Immature natural killer cell (primary cell): ENCODE results near the gene MALAT1. TPM values are rescaled to one million over a fixed set of nuclear protein-coding genes. Genes with fewer than 3 reads are reported as not detected.
"Not testable (repeated sequence)": the region's sequence is repeated elsewhere in the genome, so short reads cannot be mapped to it uniquely, and the experiment has no call there.

Experiments
- DNase-seq, 3 donors: peaks; one replicate each; pipeline ENCODE4 v3.0.0; 2022; ENCODE audit warnings: mixed read lengths in 1 of 3
- H3K27ac Mint-ChIP-seq, 6 donors: one replicate each; pipeline ENCODE4 v1.8.0; 2020; ENCODE audit warnings: mixed read lengths in 6 of 6, mild to moderate bottlenecking in 5 of 6, inconsistent platforms in 4 of 6, moderate library complexity in 3 of 6
- H3K27me3 Mint-ChIP-seq, 3 donors: one replicate each; pipeline ENCODE4 v1.8.0; 2020 to 2021; ENCODE audit warnings: low read depth in 3 of 3, mild to moderate bottlenecking in 3 of 3, mixed read lengths in 3 of 3, moderate library complexity in 3 of 3, inconsistent platforms in 1 of 3
- H3K36me3 Mint-ChIP-seq, 3 donors: one replicate each; pipeline ENCODE4 v1.8.0; 2020; ENCODE audit warnings: mixed read lengths in 3 of 3, inconsistent platforms in 2 of 3, mild to moderate bottlenecking in 2 of 3
- H3K4me1 Mint-ChIP-seq, 2 donors: one replicate each; pipeline ENCODE4 v1.8.0; 2020; ENCODE audit warnings: inconsistent platforms in 2 of 2, mild to moderate bottlenecking in 2 of 2, mixed read lengths in 2 of 2, moderate library complexity in 1 of 2
- H3K4me3 Mint-ChIP-seq, 5 donors: one replicate each; pipeline ENCODE4 v1.8.0; 2020; ENCODE audit warnings: mild to moderate bottlenecking in 5 of 5, mixed read lengths in 5 of 5, inconsistent platforms in 3 of 5, moderate library complexity in 3 of 5
- H3K9me3 Mint-ChIP-seq, 6 donors: one replicate each; pipeline ENCODE4 v1.8.0; 2020; ENCODE audit warnings: mild to moderate bottlenecking in 6 of 6, mixed read lengths in 6 of 6, inconsistent platforms in 4 of 6, moderate library complexity in 3 of 6
- polyA plus RNA-seq, 3 donors: library from polyadenylated mRNA; unstranded; fragments of 300-500 nt; fragmentation: Illumina TruSeq; gene quantifications; one replicate each; pipeline ENCODE4 v1.2.3, GENCODE V29; 2021

Gene MALAT1
- 1,000 to 10,000 TPM; 1,459 to 3,517 (median 2,451) TPM for polyA plus RNA-seq

GRCh38 chr11:65498977-65499712 is at the start of gene MALAT1:
TSS of gene MALAT1 (plus strand) at chr11:65499045.
- DNase-seq: peak; percentile 90 to 95 (median 94)
- peaks cover 33 to 51% of the 10 kb centered on the region in 2 donors for H3K4me1 Mint-ChIP-seq

GRCh38 chr11:65451301-65451700 is 47.5 kb upstream of the MALAT1 start:
- DNase-seq, H3K27ac Mint-ChIP-seq, H3K9me3 Mint-ChIP-seq, H3K4me3 Mint-ChIP-seq, H3K36me3 Mint-ChIP-seq, H3K27me3 Mint-ChIP-seq: not testable (repeated sequence)
- peaks cover 14 to 18% of the 10 kb centered on the region in 2 donors for H3K4me1 Mint-ChIP-seq

More at GRCh38 chr11:65498977-65499712, at the start of gene MALAT1:
- no peak within 1 kb of the TSS for H3K27ac Mint-ChIP-seq
- peaks cover 0 to 8% (median 7%) of the 10 kb centered on the region in 3 donors for H3K36me3 Mint-ChIP-seq
- no peaks in the 10 kb centered on the region for H3K9me3 Mint-ChIP-seq
- peaks cover 3 to 13% (median 12%) of the 10 kb centered on the region in 3 donors for H3K27me3 Mint-ChIP-seq
- H3K4me3 Mint-ChIP-seq: no peak within 1 kb of the TSS

- H3K27me3 Mint-ChIP-seq, H3K27ac Mint-ChIP-seq, H3K4me3 Mint-ChIP-seq, H3K9me3 Mint-ChIP-seq, DNase-seq, H3K36me3 Mint-ChIP-seq: not testable (repeated sequence)
- peaks cover 14 to 22% of the 10 kb centered on the region in 2 donors for H3K4me1 Mint-ChIP-seq
These were observed 46.6 kb upstream of the MALAT1 start for GRCh38 chr11:65452259-65452658.

GRCh38 chr11:65452806-65453490 is 45.9 kb upstream of the MALAT1 start:
- H3K36me3 Mint-ChIP-seq: no peaks in the 10 kb centered on the region
- peak overlapping the region in 3 of 6 donors; percentile 33 to 50 (median 45) for H3K27ac Mint-ChIP-seq
- peaks cover 0 to 6% (median 1%) of the 10 kb centered on the region in 3 donors for H3K27me3 Mint-ChIP-seq
- peaks cover 14 to 22% of the 10 kb centered on the region in 2 donors for H3K4me1 Mint-ChIP-seq
- DNase-seq: no peak
- H3K4me3 Mint-ChIP-seq: no peak overlapping the region
- H3K9me3 Mint-ChIP-seq: no peaks in the 10 kb centered on the region

GRCh38 chr11:65454311-65454695 is 44.5 kb upstream of the MALAT1 start:
- no peak for DNase-seq
- Mint-ChIP-seq H3K4me1 (peaks cover 14 to 22% of the 10 kb centered on the region in 2 donors), H3K27me3 (peaks cover 0 to 6% (median 0%) of the 10 kb centered on the region in 3 donors), H3K9me3 (no peaks in the 10 kb centered on the region), H3K36me3 (no peaks in the 10 kb centered on the region), H3K4me3 (peak overlapping the region; percentile 82 to 95 (median 87)), H3K27ac (peak overlapping the region in 5 of 6 donors; percentile 67 to 91 (median 77))

- peaks cover 0 to 6% (median 0%) of the 10 kb centered on the region in 3 donors for H3K27me3 Mint-ChIP-seq
These were observed 44.0 kb upstream of the MALAT1 start for GRCh38 chr11:65454696-65455456.

GRCh38 chr11:65456418-65456817 is 42.4 kb upstream of the MALAT1 start:
- no peaks in the 10 kb centered on the region for H3K36me3 Mint-ChIP-seq
- H3K4me1 Mint-ChIP-seq: peaks cover 14 to 22% of the 10 kb centered on the region in 2 donors
- H3K27ac Mint-ChIP-seq: peak overlapping the region in 4 of 6 donors; percentile 49 to 71 (median 62)
- H3K27me3 Mint-ChIP-seq: peaks cover 0 to 6% (median 0%) of the 10 kb centered on the region in 3 donors
- no peak for DNase-seq
- H3K9me3 Mint-ChIP-seq: no peaks in the 10 kb centered on the region
- H3K4me3 Mint-ChIP-seq: peak overlapping the region in 4 of 5 donors; percentile 33 to 65 (median 48)

More at GRCh38 chr11:65454696-65455456, 44.0 kb upstream of the MALAT1 start:
- Mint-ChIP-seq H3K27ac (peak overlapping the region; percentile 67 to 91 (median 78)), H3K4me3 (peak overlapping the region; percentile 82 to 95 (median 87)), H3K36me3 (no peaks in the 10 kb centered on the region), H3K4me1 (peaks cover 14 to 22% of the 10 kb centered on the region in 2 donors), H3K9me3 (no peaks in the 10 kb centered on the region)
- peak; percentile 71 to 75 (median 71) for DNase-seq

- H3K36me3 Mint-ChIP-seq: no peaks in the 10 kb centered on the region
- no peak overlapping the region for H3K4me3 Mint-ChIP-seq
- H3K4me1 Mint-ChIP-seq: peaks cover 13 to 19% of the 10 kb centered on the region in 2 donors
- H3K27me3 Mint-ChIP-seq: peaks cover 0 to 6% (median 0%) of the 10 kb centered on the region in 3 donors
- DNase-seq: no peak
- no peak overlapping the region for H3K27ac Mint-ChIP-seq
- no peaks in the 10 kb centered on the region for H3K9me3 Mint-ChIP-seq
These were observed 39.3 kb upstream of the MALAT1 start for GRCh38 chr11:65459552-65459951.

- H3K36me3 Mint-ChIP-seq, H3K4me1 Mint-ChIP-seq, H3K9me3 Mint-ChIP-seq, H3K4me3 Mint-ChIP-seq, H3K27ac Mint-ChIP-seq, H3K27me3 Mint-ChIP-seq, DNase-seq: not testable (repeated sequence)
These were observed 33.4 kb upstream of the MALAT1 start for GRCh38 chr11:65465471-65465870.

GRCh38 chr11:65467306-65467705 is 31.5 kb upstream of the MALAT1 start:
- not testable (repeated sequence) for H3K27ac Mint-ChIP-seq, H3K27me3 Mint-ChIP-seq, H3K36me3 Mint-ChIP-seq, DNase-seq, H3K9me3 Mint-ChIP-seq, H3K4me3 Mint-ChIP-seq
- peaks cover 7 to 13% of the 10 kb centered on the region in 2 donors for H3K4me1 Mint-ChIP-seq

- H3K4me3 Mint-ChIP-seq: no peak overlapping the region
- peaks cover 0 to 9% (median 3%) of the 10 kb centered on the region in 3 donors for H3K27me3 Mint-ChIP-seq
- peak; percentile 31 to 48 (median 46) for DNase-seq
- peak overlapping the region in 1 of 6 donors; percentile 7 for H3K27ac Mint-ChIP-seq
- H3K9me3 Mint-ChIP-seq: no peaks in the 10 kb centered on the region
- no peaks in the 10 kb centered on the region for H3K36me3 Mint-ChIP-seq
- peaks cover 8 to 15% of the 10 kb centered on the region in 2 donors for H3K4me1 Mint-ChIP-seq
These were observed 29.9 kb upstream of the MALAT1 start for GRCh38 chr11:65468874-65469333.

- Mint-ChIP-seq H3K4me1 (peaks cover 8 to 15% of the 10 kb centered on the region in 2 donors), H3K9me3 (no peaks in the 10 kb centered on the region), H3K27me3 (peaks cover 0 to 9% (median 3%) of the 10 kb centered on the region in 3 donors), H3K36me3 (no peaks in the 10 kb centered on the region), H3K4me3 (peak overlapping the region in 1 of 5 donors; percentile 7), H3K27ac (peak overlapping the region; percentile 60 to 97 (median 88))
- DNase-seq: no peak
These were observed 28.3 kb upstream of the MALAT1 start for GRCh38 chr11:65470433-65471049.

- peak overlapping the region; percentile 78 to 98 (median 96) for H3K27ac Mint-ChIP-seq
- peaks cover 11 to 19% of the 10 kb centered on the region in 2 donors for H3K4me1 Mint-ChIP-seq
- no peaks in the 10 kb centered on the region for H3K36me3 Mint-ChIP-seq
- DNase-seq: no peak
- H3K27me3 Mint-ChIP-seq: peaks cover 0 to 11% (median 7%) of the 10 kb centered on the region in 3 donors
- H3K4me3 Mint-ChIP-seq: no peak overlapping the region
- no peaks in the 10 kb centered on the region for H3K9me3 Mint-ChIP-seq
These were observed 27.4 kb upstream of the MALAT1 start for GRCh38 chr11:65471447-65471891.
